Lung (tissue), 12 donors: ENCODE results near the gene FKBP14. TPM values are rescaled to one million over a fixed set of nuclear protein-coding genes. Genes with fewer than 3 reads are reported as not detected.
A peak's percentile ranks its signal among the peaks of the same experiment; 100 is the strongest.

Source experiments
- ATAC-seq: fragments of 200-7000 bp; cut with Tn5 transposase; one replicate; pipeline ENCODE4 v1.9.1; 2020; ENCODE audit warnings: moderate number of reproducible peaks; ENCODE audit not compliant: insufficient read depth, low FRiP score
- DNase-seq, 3 donors: peaks; one replicate each; pipeline ENCODE4 v3.0.0-alpha.2; 2013 to 2017
- H3K27ac ChIP-seq, 2 donors: one replicate each; pipeline ENCODE4 v1.5.1; 2013; ENCODE audit warnings: mild to moderate bottlenecking in 2 of 2, moderate library complexity in 2 of 2, control low read depth in 1 of 2, inconsistent platforms in 1 of 2, low read depth in 1 of 2, low read length in 1 of 2
- H3K27me3 ChIP-seq, 3 donors: one replicate each; pipeline ENCODE4 v1.5.1; 2013; ENCODE audit warnings: low read length in 2 of 3; ENCODE audit not compliant: control insufficient read depth in 3 of 3, insufficient read depth in 3 of 3
- H3K36me3 ChIP-seq, 4 donors: one replicate each; pipeline ENCODE4 v1.5.1; 2013; ENCODE audit warnings: low read length in 4 of 4, mild to moderate bottlenecking in 1 of 4, moderate library complexity in 1 of 4; ENCODE audit not compliant: control insufficient read depth in 4 of 4, insufficient read depth in 4 of 4
- H3K4me1 ChIP-seq, 5 donors: one replicate each; pipeline ENCODE4 v1.5.1; 2013; ENCODE audit warnings: low read length in 5 of 5, mild to moderate bottlenecking in 2 of 5, moderate library complexity in 1 of 5; ENCODE audit not compliant: control insufficient read depth in 5 of 5, insufficient read depth in 5 of 5
- H3K4me3 ChIP-seq: one replicate; pipeline ENCODE4 v1.5.1; 2013; ENCODE audit warnings: mild to moderate bottlenecking, control low read depth, moderate library complexity
- H3K9ac ChIP-seq, 2 donors: one replicate each; pipeline ENCODE4 v1.5.1; 2013; ENCODE audit warnings: low read length in 2 of 2, control low read depth in 1 of 2; ENCODE audit not compliant: insufficient read depth in 1 of 2
- H3K9me3 ChIP-seq, 4 donors: one replicate each; pipeline ENCODE4 v1.5.1; 2013; ENCODE audit warnings: low read length in 3 of 4, mild to moderate bottlenecking in 1 of 4, moderate library complexity in 1 of 4; ENCODE audit not compliant: control insufficient read depth in 4 of 4, insufficient read depth in 3 of 4
- WGBS, 2 donors: extraction: QIAGEN DNeasy Blood & Tissue Kit; methylation state at CpG; one replicate each; pipeline ENCODE4 v1.1.7; 2013; 5-methylcytosine and 5-hydroxymethylcytosine counted together
- polyA plus RNA-seq, 2 donors: library from polyadenylated mRNA; stranded (reverse); fragments of 200-250 nt; gene quantifications; one replicate each; pipeline ENCODE4 v1.2.1, GENCODE V29; 2013
- total RNA-seq, 2 donors: library from RNA; depleted of rRNA in 1 of 2; stranded (reverse); fragments of >200 nt in 1 of 2; gene quantifications; one replicate each; pipeline ENCODE4 v1.2.1, GENCODE V29; 2014 to 2021
- TF ChIP-seq, protein P1 (sequence below): IDR thresholded peaks from 2 replicates; pipeline ENCODE4 v1.5.1; 2012; ENCODE audit warnings: mild to moderate bottlenecking; ENCODE audit errors: control extremely low read depth, extremely low read depth
- donor health status: control.
- donor health status: control.
- donor health status: Bipolar disorder and iron deficiency.
- donor health status: healthy.
- donor health status: DM: yes; HTN: yes; CAD: no.

Gene FKBP14
- total and polyA plus RNA-seq, 4 donors: 2.6 to 21.5 (median 11.9) TPM

DNA sequence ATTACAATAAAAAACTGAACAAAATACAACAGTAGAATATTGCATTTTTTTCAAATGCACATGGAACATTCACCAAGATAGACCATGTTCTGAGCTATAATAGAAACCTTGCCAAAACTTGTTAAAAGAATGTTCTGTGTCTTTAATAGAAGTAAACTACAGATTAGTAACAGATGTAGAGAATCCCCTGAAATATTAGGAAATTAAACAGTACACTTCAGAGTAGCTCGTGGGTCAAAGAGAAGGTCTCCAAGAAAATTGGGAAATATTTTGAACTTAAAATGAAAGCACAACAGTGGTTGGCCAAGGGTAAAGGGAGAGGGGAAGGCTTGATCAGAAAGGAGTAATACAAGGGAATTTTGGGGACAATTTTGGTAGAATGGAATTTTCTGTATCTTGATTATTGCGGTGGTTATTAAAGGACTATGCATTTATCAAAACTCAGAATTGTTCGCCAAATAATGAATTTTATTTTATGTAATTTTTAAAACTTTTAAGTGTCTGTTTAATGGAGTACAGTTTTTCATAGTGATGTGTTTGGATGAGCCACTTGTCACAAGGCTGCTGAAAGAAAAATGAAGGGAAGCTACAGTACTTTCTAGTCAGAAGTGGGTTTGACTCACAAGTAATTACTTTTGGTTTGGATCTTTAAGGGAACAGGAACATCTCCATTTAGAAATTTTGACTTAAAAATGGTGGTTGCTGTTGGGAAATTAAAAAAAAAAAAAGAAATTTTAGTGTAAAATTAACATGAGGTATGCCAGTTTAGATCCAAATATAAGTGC lies 11.9 kb upstream of the FKBP14 start:
- Histone ChIP-seq H3K27ac (no peak overlapping the region), H3K9me3 (no peaks in the 10 kb centered on the region), H3K36me3 (peaks cover 0 to 5% (median 0%) of the 10 kb centered on the region in 4 donors), H3K4me3 (no peak overlapping the region), H3K4me1 (peaks cover 0 to 4% (median 0%) of the 10 kb centered on the region in 5 donors), H3K9ac (no peak overlapping the region), H3K27me3 (no peaks in the 10 kb centered on the region)
- DNase-seq: peak in 2 of 3 donors; percentile 55 to 60
- TF ChIP-seq, protein P1, sequence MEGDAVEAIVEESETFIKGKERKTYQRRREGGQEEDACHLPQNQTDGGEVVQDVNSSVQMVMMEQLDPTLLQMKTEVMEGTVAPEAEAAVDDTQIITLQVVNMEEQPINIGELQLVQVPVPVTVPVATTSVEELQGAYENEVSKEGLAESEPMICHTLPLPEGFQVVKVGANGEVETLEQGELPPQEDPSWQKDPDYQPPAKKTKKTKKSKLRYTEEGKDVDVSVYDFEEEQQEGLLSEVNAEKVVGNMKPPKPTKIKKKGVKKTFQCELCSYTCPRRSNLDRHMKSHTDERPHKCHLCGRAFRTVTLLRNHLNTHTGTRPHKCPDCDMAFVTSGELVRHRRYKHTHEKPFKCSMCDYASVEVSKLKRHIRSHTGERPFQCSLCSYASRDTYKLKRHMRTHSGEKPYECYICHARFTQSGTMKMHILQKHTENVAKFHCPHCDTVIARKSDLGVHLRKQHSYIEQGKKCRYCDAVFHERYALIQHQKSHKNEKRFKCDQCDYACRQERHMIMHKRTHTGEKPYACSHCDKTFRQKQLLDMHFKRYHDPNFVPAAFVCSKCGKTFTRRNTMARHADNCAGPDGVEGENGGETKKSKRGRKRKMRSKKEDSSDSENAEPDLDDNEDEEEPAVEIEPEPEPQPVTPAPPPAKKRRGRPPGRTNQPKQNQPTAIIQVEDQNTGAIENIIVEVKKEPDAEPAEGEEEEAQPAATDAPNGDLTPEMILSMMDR: no peak
- ATAC-seq: no peak
- 77 to 83% methylated on average over 3 of the region's 3 CpGs for WGBS, 2 donors

DNA sequence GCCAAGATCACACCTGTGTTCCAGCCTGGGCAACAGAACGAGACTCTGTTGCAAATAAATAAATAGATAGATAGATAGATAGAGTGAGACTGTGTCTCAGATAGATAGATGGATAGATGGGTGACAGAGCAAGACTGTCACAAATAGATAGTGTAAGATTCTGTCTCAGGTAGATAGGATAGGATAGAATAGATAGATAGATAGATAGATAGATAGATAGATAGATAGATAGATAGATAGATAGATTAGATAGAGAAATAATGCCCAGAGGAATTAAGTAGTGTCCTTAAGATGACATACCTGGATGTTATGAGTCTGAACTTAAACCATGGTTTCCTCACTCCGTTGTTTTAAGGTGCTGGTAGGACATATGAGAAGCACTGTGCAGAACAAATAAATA lies 9.7 kb upstream of the FKBP14 start:
- H3K4me1 ChIP-seq: peaks cover 0 to 6% (median 2%) of the 10 kb centered on the region in 5 donors
- no peaks in the 10 kb centered on the region for H3K9me3 ChIP-seq
- WGBS, 2 donors: 90 to 92% methylated on average over 2 of the region's 2 CpGs
- peaks cover 0 to 5% (median 0%) of the 10 kb centered on the region in 4 donors for H3K36me3 ChIP-seq
- H3K27me3 ChIP-seq: no peaks in the 10 kb centered on the region
- no peak overlapping the region for H3K9ac ChIP-seq
- DNase-seq (no peak), ATAC-seq (no peak)
- no peak overlapping the region for H3K27ac ChIP-seq
- H3K4me3 ChIP-seq: no peak overlapping the region
- TF ChIP-seq, protein P1: no peak

GRCh38 chr7:30034501-30034900 lies 8.0 kb upstream of the FKBP14 start:
- Histone ChIP-seq H3K9me3 (no peaks in the 10 kb centered on the region), H3K4me1 (peaks cover 1 to 12% (median 7%) of the 10 kb centered on the region in 5 donors), H3K36me3 (peaks cover 0 to 5% (median 0%) of the 10 kb centered on the region in 4 donors), H3K4me3 (no peak overlapping the region), H3K9ac (no peak overlapping the region), H3K27ac (no peak overlapping the region), H3K27me3 (no peaks in the 10 kb centered on the region)
- WGBS, 2 donors: 56 to 82% methylated on average over 3 of the region's 3 CpGs
- DNase-seq: no peak
- ATAC-seq: no peak
- TF ChIP-seq, protein P1: no peak
